ENCODE measurements around the gene ADGRF3. TPM values are rescaled to one million over a fixed set of nuclear protein-coding genes. Genes with fewer than 3 reads are reported as not detected.

ADGRF3 gene
- total RNA-seq, 6 donors from 2014 or later = 0.15 to 2.1 (median 0.30) TPM; not detected in 1

- WGBS, 2 donors = 95 to 98% methylated on average over 4 of the region's 4 CpGs
- ATAC-seq (ENCODE audit: low FRiP score in 2 of 2) = no peak
These were observed 18.1 kb upstream of the ADGRF3 start for GRCh38 chr2:26364669-26365068.

GRCh38 chr2:26363958-26364357 lies 17.4 kb upstream of the ADGRF3 start:
- Histone ChIP-seq H3K4me3 (no peak overlapping the region), H3K36me3 (peaks cover 0 to 24% (median 0%) of the 10 kb centered on the region in 4 donors), H3K9me3 (no peaks in the 10 kb centered on the region), H3K27ac (no peak overlapping the region), H3K27me3 (no peaks in the 10 kb centered on the region), H3K4me1 (no peaks in the 10 kb centered on the region)
- 100% methylated on average over 3 of the region's 3 CpGs for whole genome bisulfite sequencing, 2 donors
- ATAC-seq (ENCODE audit: low FRiP score in 2 of 2) (no peak), DNase-seq (no peak)
- no peak for TF ChIP-seq POLR2A (IDR thresholded peaks at IDR 0.05)
- no peak for TF ChIP-seq CTCF (IDR thresholded peaks at IDR 0.05)
- no peak for TF ChIP-seq EP300 (IDR thresholded peaks at IDR 0.05)
- no peak for TF ChIP-seq POLR2AphosphoS5 (IDR thresholded peaks at IDR 0.05)

More at GRCh38 chr2:26364669-26365068, 18.1 kb upstream of the ADGRF3 start:
- TF ChIP-seq POLR2AphosphoS5 (IDR thresholded peaks at IDR 0.05) (no peak), CTCF (IDR thresholded peaks at IDR 0.05) (no peak), POLR2A (IDR thresholded peaks at IDR 0.05) (no peak), EP300 (IDR thresholded peaks at IDR 0.05) (no peak)
- no peaks in the 10 kb centered on the region for H3K9me3 ChIP-seq
- no peak overlapping the region for H3K4me3 ChIP-seq
- H3K4me1 ChIP-seq = no peaks in the 10 kb centered on the region
- peaks cover 0 to 28% (median 3%) of the 10 kb centered on the region in 4 donors for H3K36me3 ChIP-seq
- DNase-seq = no peak
- H3K27me3 ChIP-seq = no peaks in the 10 kb centered on the region
- no peak overlapping the region for H3K27ac ChIP-seq

- TF ChIP-seq POLR2AphosphoS5 (IDR thresholded peaks at IDR 0.05) (no peak), CTCF (IDR thresholded peaks at IDR 0.05) (no peak), EP300 (IDR thresholded peaks at IDR 0.05) (no peak), POLR2A (IDR thresholded peaks at IDR 0.05) (no peak)
- H3K9me3 ChIP-seq = no peaks in the 10 kb centered on the region
- H3K4me1 ChIP-seq = no peaks in the 10 kb centered on the region
- ATAC-seq (ENCODE audit: low FRiP score in 2 of 2) (no peak), DNase-seq (no peak)
- H3K27me3 ChIP-seq = no peaks in the 10 kb centered on the region
- no peak overlapping the region for H3K4me3 ChIP-seq
- WGBS, 2 donors = 84 to 90% methylated on average over 4 of the region's 4 CpGs
- no peak overlapping the region for H3K27ac ChIP-seq
- peaks cover 0 to 18% (median 0%) of the 10 kb centered on the region in 4 donors for H3K36me3 ChIP-seq
These were observed 16.7 kb upstream of the ADGRF3 start for GRCh38 chr2:26363323-26363722.

GRCh38 chr2:26359886-26360473 lies 13.4 kb upstream of the ADGRF3 start:
- TF ChIP-seq POLR2AphosphoS5 (IDR thresholded peaks at IDR 0.05) (no peak), POLR2A (IDR thresholded peaks at IDR 0.05) (no peak), EP300 (IDR thresholded peaks at IDR 0.05) (no peak), CTCF (IDR thresholded peaks at IDR 0.05) (no peak)
- whole genome bisulfite sequencing, 2 donors = 89 to 92% methylated on average over 4 of the region's 4 CpGs
- H3K4me1 ChIP-seq = no peaks in the 10 kb centered on the region
- no peaks in the 10 kb centered on the region for H3K27me3 ChIP-seq
- DNase-seq = no peak
- no peak overlapping the region for H3K27ac ChIP-seq
- H3K9me3 ChIP-seq = no peaks in the 10 kb centered on the region
- no peaks in the 10 kb centered on the region for H3K36me3 ChIP-seq
- H3K4me3 ChIP-seq = no peak overlapping the region
- no peak for ATAC-seq (ENCODE audit: low FRiP score in 2 of 2)

- ATAC-seq (ENCODE audit: low FRiP score in 2 of 2) (no peak), DNase-seq (no peak)
- TF ChIP-seq EP300 (IDR thresholded peaks at IDR 0.05) (no peak), POLR2A (IDR thresholded peaks at IDR 0.05) (no peak)
- no peak overlapping the region for H3K27ac ChIP-seq
- 79 to 88% methylated on average over 2 of the region's 2 CpGs for WGBS, 2 donors
- no peaks in the 10 kb centered on the region for H3K9me3 ChIP-seq
- H3K36me3 ChIP-seq = no peaks in the 10 kb centered on the region
- no peak overlapping the region for H3K4me3 ChIP-seq
- H3K4me1 ChIP-seq = peaks cover 0 to 7% (median 0%) of the 10 kb centered on the region in 4 donors
- H3K27me3 ChIP-seq = no peaks in the 10 kb centered on the region
These were observed 10.2 kb upstream of the ADGRF3 start for GRCh38 chr2:26356771-26357170.

Measured in upper lobe of left lung (tissue), 6 donors.